Left ventricle myocardium inferior (tissue), 1 donor: ENCODE measurements around the gene RNF6. TPM values are rescaled to one million over a fixed set of nuclear protein-coding genes. Genes with fewer than 3 reads are reported as not detected.

Source experiments
- DNase-seq: peaks from one replicate; pipeline ENCODE4 v3.0.0-alpha.2; 2020
- H3K27ac ChIP-seq: fragments of 200-600 bp; replicated peaks from 2 replicates; pipeline ENCODE4 v1.8.0; 2021
- H3K27me3 ChIP-seq: fragments of 200-600 bp; 2 replicates; pipeline ENCODE4 v1.8.0; 2021; ENCODE audit warnings: low read depth
- H3K36me3 ChIP-seq: fragments of 200-600 bp; 2 replicates; pipeline ENCODE4 v1.8.0; 2021
- H3K4me1 ChIP-seq: fragments of 200-600 bp; 2 replicates; pipeline ENCODE4 v1.8.0; 2021
- H3K4me3 ChIP-seq: fragments of 200-600 bp; 2 replicates; pipeline ENCODE4 v1.8.0; 2021; ENCODE audit warnings: mild to moderate bottlenecking, moderate library complexity
- H3K9me3 ChIP-seq: fragments of 200-600 bp; replicated peaks from 2 replicates; pipeline ENCODE4 v1.8.0; 2021
- intact Hi-C: fragments of 100-400 bp; cut with micrococcal nuclease; formaldehyde crosslinking; loops from one replicate; pipeline ENCODE4 v1.11.0; 2022
- long read RNA-seq: library from polyadenylated mRNA; unstranded; transcript quantifications from one replicate; pipeline ENCODE4 v2.0.0, GENCODE V29; 2021
- total RNA-seq: library from RNA; stranded (reverse); fragmentation: NEBNext Ultra II Directional; extraction: Animal tissue kit (Norgen Biotek cat#: 25700); gene quantifications from one replicate; pipeline ENCODE4 v1.2.1, GENCODE V29; 2021
- TF ChIP-seq, protein P1 (sequence below): fragments of 200-600 bp; IDR thresholded peaks from 2 replicates; pipeline ENCODE4 v1.8.0; 2021; ENCODE audit warnings: antibody characterized with exemption, mild to moderate bottlenecking, borderline replicate concordance
- donor health status: DM: no; HTN: yes; CAD: no; lungs with severe emphysema.

Gene RNF6
- 20.6 TPM for total RNA-seq
- long read RNA-seq, transcript RNF6-201 (5 exons, 3,282 nt): minor isoform, 7 of 47 reads
- long read RNA-seq, transcript RNF6-203 (5 exons, 3,706 nt): major isoform, 30 of 47 reads
- long read RNA-seq, partial matches to known transcripts: 1 of 47 reads
- long read RNA-seq, other reads (novel, unspliced or antisense): 8 of 47 reads

DNA sequence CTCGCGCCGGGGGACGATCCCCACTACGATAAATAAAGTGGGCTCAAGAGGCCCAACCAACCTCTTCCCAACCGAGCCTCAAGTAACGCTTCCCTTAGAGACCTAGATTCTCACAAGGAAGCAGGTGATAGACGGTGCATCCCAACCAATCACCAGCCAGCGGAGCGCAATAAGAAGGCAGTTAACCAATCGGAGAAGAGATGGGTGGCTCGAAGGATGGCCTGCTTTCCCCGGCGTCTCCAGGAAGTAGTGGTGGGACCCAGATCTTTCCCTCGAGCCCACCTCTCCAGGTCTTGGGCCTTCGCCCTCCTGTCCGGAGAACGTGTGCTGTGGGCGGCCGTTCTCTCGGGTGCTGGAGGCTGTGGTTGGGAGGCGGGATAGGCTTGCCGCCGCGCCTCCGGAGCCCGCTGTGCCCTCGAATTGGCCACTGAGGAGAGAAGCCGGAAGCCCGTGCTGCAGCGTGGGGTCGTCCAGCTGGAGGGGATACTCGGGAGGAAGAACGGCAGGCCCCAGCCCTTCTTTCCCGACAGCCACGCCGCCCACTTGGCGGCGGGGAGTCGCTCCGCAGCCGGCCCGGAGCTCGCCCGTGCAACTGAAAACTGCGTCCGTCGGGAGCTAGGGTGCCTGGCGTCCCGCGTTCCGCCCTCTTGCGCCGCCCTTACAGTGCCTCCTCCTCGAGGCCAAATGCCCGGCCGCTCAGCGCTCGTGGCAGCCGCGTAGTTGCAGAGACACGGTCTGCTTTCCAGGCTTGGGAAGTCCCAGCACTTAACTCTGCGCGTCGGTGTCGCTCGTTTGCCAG lies at the start of gene RNF6:
Gene RNF6, minus strand, starts transcription at position 594 of the 799 bp plus-strand sequence. CDS start 2,665 bp downstream, outside the sequence.
- peak within 1 kb of the TSS; percentile 98 for H3K27ac ChIP-seq
- peak within 1 kb of the TSS; percentile 94 for H3K4me3 ChIP-seq
- H3K27me3 ChIP-seq: no peaks in the 10 kb centered on the region
- DNase-seq: peak; percentile 94
- H3K4me1 ChIP-seq: peaks cover 41% of the 10 kb centered on the region
- TF ChIP-seq, protein P1, sequence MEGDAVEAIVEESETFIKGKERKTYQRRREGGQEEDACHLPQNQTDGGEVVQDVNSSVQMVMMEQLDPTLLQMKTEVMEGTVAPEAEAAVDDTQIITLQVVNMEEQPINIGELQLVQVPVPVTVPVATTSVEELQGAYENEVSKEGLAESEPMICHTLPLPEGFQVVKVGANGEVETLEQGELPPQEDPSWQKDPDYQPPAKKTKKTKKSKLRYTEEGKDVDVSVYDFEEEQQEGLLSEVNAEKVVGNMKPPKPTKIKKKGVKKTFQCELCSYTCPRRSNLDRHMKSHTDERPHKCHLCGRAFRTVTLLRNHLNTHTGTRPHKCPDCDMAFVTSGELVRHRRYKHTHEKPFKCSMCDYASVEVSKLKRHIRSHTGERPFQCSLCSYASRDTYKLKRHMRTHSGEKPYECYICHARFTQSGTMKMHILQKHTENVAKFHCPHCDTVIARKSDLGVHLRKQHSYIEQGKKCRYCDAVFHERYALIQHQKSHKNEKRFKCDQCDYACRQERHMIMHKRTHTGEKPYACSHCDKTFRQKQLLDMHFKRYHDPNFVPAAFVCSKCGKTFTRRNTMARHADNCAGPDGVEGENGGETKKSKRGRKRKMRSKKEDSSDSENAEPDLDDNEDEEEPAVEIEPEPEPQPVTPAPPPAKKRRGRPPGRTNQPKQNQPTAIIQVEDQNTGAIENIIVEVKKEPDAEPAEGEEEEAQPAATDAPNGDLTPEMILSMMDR: peak; percentile 32
- no peaks in the 10 kb centered on the region for H3K9me3 ChIP-seq
- intact Hi-C loops: no loop called here
- H3K36me3 ChIP-seq: peaks cover 28% of the 10 kb centered on the region

GRCh38 chr13:26270707-26271106 lies 48.6 kb upstream of the RNF6 start:
- Histone ChIP-seq H3K4me3 (no peak overlapping the region), H3K27ac (no peak overlapping the region), H3K27me3 (no peaks in the 10 kb centered on the region), H3K36me3 (no peaks in the 10 kb centered on the region), H3K4me1 (peaks cover 46% of the 10 kb centered on the region), H3K9me3 (no peaks in the 10 kb centered on the region)
- TF ChIP-seq, protein P1: no peak
- intact Hi-C loops: no loop called here
- no peak for DNase-seq

DNA sequence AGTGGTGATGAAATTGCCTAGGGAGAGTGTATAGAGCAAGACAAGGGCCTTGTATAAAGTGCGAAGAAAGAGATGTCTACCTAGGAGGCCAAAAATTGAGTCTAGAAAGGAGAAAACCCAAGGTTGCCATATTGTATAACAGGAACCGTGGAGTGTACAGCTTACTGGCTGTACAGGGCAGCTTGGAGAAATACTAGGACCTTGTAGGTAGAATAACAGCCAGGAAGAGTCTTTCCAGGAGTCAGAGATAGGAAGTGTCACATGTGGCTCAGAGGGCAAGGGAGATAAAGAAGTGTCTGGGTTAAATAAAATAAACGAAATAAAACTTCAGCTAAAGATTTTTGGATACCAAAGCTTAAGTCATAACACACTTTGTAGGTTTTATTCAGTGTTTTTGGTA lies 44.2 kb upstream of the RNF6 start:
- Histone ChIP-seq H3K27ac (no peak overlapping the region), H3K4me1 (peaks cover 44% of the 10 kb centered on the region), H3K36me3 (no peaks in the 10 kb centered on the region), H3K4me3 (no peak overlapping the region), H3K9me3 (no peaks in the 10 kb centered on the region), H3K27me3 (no peaks in the 10 kb centered on the region)
- TF ChIP-seq, protein P1: no peak
- intact Hi-C loops: no loop called here
- no peak for DNase-seq

DNA sequence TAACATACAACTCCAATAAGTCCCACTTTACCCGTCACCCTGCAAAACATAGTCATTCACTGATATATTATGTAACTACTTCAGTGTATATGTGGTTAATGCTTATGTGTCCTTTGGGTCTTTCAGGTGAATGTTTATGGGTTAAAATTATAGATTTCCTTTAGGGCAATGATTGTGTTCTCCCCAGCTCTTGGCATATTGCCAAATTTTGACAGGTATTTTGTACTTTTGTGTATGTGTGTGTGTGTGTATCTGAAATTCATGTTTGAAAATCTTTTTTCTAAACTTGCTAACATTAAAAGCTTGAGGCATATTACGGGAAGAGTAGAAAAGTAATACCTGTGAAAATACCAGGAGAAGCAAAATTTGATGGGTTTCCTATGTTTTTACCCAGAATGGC lies 40.0 kb upstream of the RNF6 start:
- intact Hi-C loops: no loop called here
- no peak overlapping the region for H3K27ac ChIP-seq
- no peaks in the 10 kb centered on the region for H3K27me3 ChIP-seq
- no peak for DNase-seq
- no peaks in the 10 kb centered on the region for H3K36me3 ChIP-seq
- peaks cover 49% of the 10 kb centered on the region for H3K4me1 ChIP-seq
- no peak overlapping the region for H3K4me3 ChIP-seq
- TF ChIP-seq, protein P1: no peak
- no peaks in the 10 kb centered on the region for H3K9me3 ChIP-seq

DNA sequence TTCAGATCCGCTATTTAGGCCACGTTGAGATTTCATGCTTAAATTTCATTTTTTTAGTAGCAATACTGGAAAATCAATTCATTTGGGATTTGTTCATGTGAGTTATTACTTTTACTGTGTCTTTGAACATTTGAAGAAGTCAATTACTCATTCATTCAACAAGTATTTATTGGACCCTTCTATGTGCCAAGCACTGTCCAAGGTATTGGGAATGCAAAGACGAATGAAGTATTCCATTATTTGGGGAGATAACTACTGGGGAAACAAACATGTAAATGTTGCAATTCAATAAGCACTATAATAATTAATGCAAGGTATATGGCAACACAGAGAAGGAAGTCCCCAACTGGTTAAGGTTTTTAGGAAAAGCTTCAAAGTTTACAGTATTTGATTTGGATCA lies 37.5 kb upstream of the RNF6 start:
- Histone ChIP-seq H3K36me3 (no peaks in the 10 kb centered on the region), H3K4me1 (peaks cover 51% of the 10 kb centered on the region), H3K9me3 (no peaks in the 10 kb centered on the region), H3K27ac (no peak overlapping the region), H3K4me3 (no peak overlapping the region), H3K27me3 (no peaks in the 10 kb centered on the region)
- no peak for DNase-seq
- TF ChIP-seq, protein P1: no peak
- intact Hi-C loops: no loop called here
